Esophagus (tissue), 2 donors: ENCODE results near the gene SEC14L1. TPM values are rescaled to one million over a fixed set of nuclear protein-coding genes. Genes with fewer than 3 reads are reported as not detected.
"Not testable (repeated sequence)": the region's sequence is repeated elsewhere in the genome, so short reads cannot be mapped to it uniquely, and the experiment has no call there.

Experiments used
- H3K27ac ChIP-seq, 2 donors: one replicate each; pipeline ENCODE4 v1.5.1; 2013; ENCODE audit warnings: low read depth in 2 of 2, mild to moderate bottlenecking in 2 of 2, inconsistent platforms in 1 of 2, low read length in 1 of 2, moderate library complexity in 1 of 2
- H3K27me3 ChIP-seq, 2 donors: one replicate each; pipeline ENCODE4 v1.6.1; 2013; ENCODE audit warnings: low read length in 2 of 2, control low read depth in 1 of 2, mild to moderate bottlenecking in 1 of 2; ENCODE audit not compliant: insufficient read depth in 2 of 2, control insufficient read depth in 1 of 2
- H3K36me3 ChIP-seq, 2 donors: one replicate each; pipeline ENCODE4 v1.6.1; 2013; ENCODE audit warnings: low read length in 1 of 2; ENCODE audit not compliant: control insufficient read depth in 2 of 2, insufficient read depth in 2 of 2
- H3K4me1 ChIP-seq, 2 donors: one replicate each; pipeline ENCODE4 v1.6.1; 2013; ENCODE audit warnings: low read length in 1 of 2; ENCODE audit not compliant: control insufficient read depth in 2 of 2, insufficient read depth in 2 of 2
- H3K4me3 ChIP-seq, 2 donors: one replicate each; pipeline ENCODE4 v1.5.1; 2013; ENCODE audit warnings: low read length in 2 of 2, mild to moderate bottlenecking in 2 of 2, low read depth in 1 of 2, moderate library complexity in 1 of 2
- H3K9me3 ChIP-seq, 2 donors: one replicate each; pipeline ENCODE4 v1.6.1; 2013; ENCODE audit warnings: mild to moderate bottlenecking in 2 of 2, low read depth in 1 of 2, low read length in 1 of 2, moderate library complexity in 1 of 2; ENCODE audit not compliant: control insufficient read depth in 2 of 2, insufficient read depth in 1 of 2
- WGBS, 2 donors: extraction: QIAGEN DNeasy Blood & Tissue Kit; methylation state at CpG; one replicate each; pipeline ENCODE4 v1.1.7; 2013; 5-methylcytosine and 5-hydroxymethylcytosine counted together
- polyA plus RNA-seq, 2 donors: library from polyadenylated mRNA; stranded (reverse); fragments of 200-250 nt; gene quantifications; one replicate each; pipeline ENCODE4 v1.2.3, GENCODE V29; 2013
- donor health status: healthy with polysubstance abuse.
- donor health status: Bipolar disorder and iron deficiency.

Gene SEC14L1
- polyA plus RNA-seq, 2 donors = 15.5 to 49.5 TPM

GRCh38 chr17:77155125-77155524 is 14.4 kb downstream of the SEC14L1 start:
- H3K4me3 ChIP-seq = no peak overlapping the region
- H3K27me3 ChIP-seq = no peaks in the 10 kb centered on the region
- peaks cover 3% of the 10 kb centered on the region in 2 donors for H3K4me1 ChIP-seq
- 60 to 75% methylated on average over 3 of the region's 3 CpGs for WGBS, 2 donors
- no peaks in the 10 kb centered on the region for H3K9me3 ChIP-seq
- H3K27ac ChIP-seq = no peak overlapping the region
- peaks cover 0 to 9% of the 10 kb centered on the region in 2 donors for H3K36me3 ChIP-seq

GRCh38 chr17:77157766-77158165 is 17.0 kb downstream of the SEC14L1 start:
- H3K9me3 ChIP-seq, H3K27me3 ChIP-seq, H3K4me3 ChIP-seq, H3K36me3 ChIP-seq, H3K27ac ChIP-seq, H3K4me1 ChIP-seq: not testable (repeated sequence)
- WGBS, 2 donors = 79 to 80% methylated on average over 6 of the region's 6 CpGs

- H3K27me3 ChIP-seq = no peaks in the 10 kb centered on the region
- no peak overlapping the region for H3K27ac ChIP-seq
- WGBS, 2 donors = 32 to 43% methylated on average over 6 of the region's 6 CpGs
- H3K36me3 ChIP-seq = peaks cover 0 to 8% of the 10 kb centered on the region in 2 donors
- peaks cover 2 to 3% of the 10 kb centered on the region in 2 donors for H3K4me1 ChIP-seq
- no peaks in the 10 kb centered on the region for H3K9me3 ChIP-seq
- no peak overlapping the region for H3K4me3 ChIP-seq
These were observed 19.5 kb downstream of the SEC14L1 start for GRCh38 chr17:77160091-77160874.

GRCh38 chr17:77160875-77161530 is 20.2 kb downstream of the SEC14L1 start:
- WGBS, 2 donors = 75 to 76% methylated on average over 8 of the region's 8 CpGs
- Histone ChIP-seq H3K4me1 (peaks cover 0 to 2% of the 10 kb centered on the region in 2 donors), H3K4me3 (no peak overlapping the region), H3K9me3 (no peaks in the 10 kb centered on the region), H3K27ac (no peak overlapping the region), H3K36me3 (peaks cover 0 to 4% of the 10 kb centered on the region in 2 donors), H3K27me3 (no peaks in the 10 kb centered on the region)

GRCh38 chr17:77161953-77162352 is 21.2 kb downstream of the SEC14L1 start:
- Histone ChIP-seq H3K4me3 (no peak overlapping the region), H3K9me3 (no peaks in the 10 kb centered on the region), H3K36me3 (peaks cover 0 to 3% of the 10 kb centered on the region in 2 donors), H3K27me3 (no peaks in the 10 kb centered on the region), H3K27ac (no peak overlapping the region), H3K4me1 (peaks cover 0 to 2% of the 10 kb centered on the region in 2 donors)
- WGBS, 2 donors = 91 to 93% methylated on average over 17 of the region's 17 CpGs

GRCh38 chr17:77163001-77163400 is 22.2 kb downstream of the SEC14L1 start:
- Histone ChIP-seq H3K4me1 (peaks cover 0 to 2% of the 10 kb centered on the region in 2 donors), H3K4me3 (no peak overlapping the region), H3K36me3 (peaks cover 0 to 3% of the 10 kb centered on the region in 2 donors), H3K9me3 (peaks cover 3% of the 10 kb centered on the region in 2 donors), H3K27ac (peak overlapping the region in 1 of 2 donors; percentile 35), H3K27me3 (no peaks in the 10 kb centered on the region)
- WGBS, 2 donors = 40 to 64% methylated on average over 10 of the region's 10 CpGs

- Histone ChIP-seq H3K4me1 (peaks cover 0 to 2% of the 10 kb centered on the region in 2 donors), H3K4me3 (no peak overlapping the region), H3K9me3 (peaks cover 3% of the 10 kb centered on the region in 2 donors), H3K27me3 (no peaks in the 10 kb centered on the region), H3K27ac (no peak overlapping the region), H3K36me3 (peaks cover 0 to 3% of the 10 kb centered on the region in 2 donors)
- WGBS, 2 donors = 87 to 93% methylated on average over 17 of the region's 17 CpGs
These were observed 22.9 kb downstream of the SEC14L1 start for GRCh38 chr17:77163511-77164280.

GRCh38 chr17:77164483-77165091 is 23.8 kb downstream of the SEC14L1 start:
- H3K27me3 ChIP-seq = no peaks in the 10 kb centered on the region
- H3K4me3 ChIP-seq = no peak overlapping the region
- H3K36me3 ChIP-seq = peaks cover 0 to 3% of the 10 kb centered on the region in 2 donors
- H3K27ac ChIP-seq = no peak overlapping the region
- 65 to 67% methylated on average over 7 of the region's 7 CpGs for whole genome bisulfite sequencing, 2 donors
- H3K4me1 ChIP-seq = peaks cover 0 to 2% of the 10 kb centered on the region in 2 donors
- peaks cover 3 to 7% of the 10 kb centered on the region in 2 donors for H3K9me3 ChIP-seq

- H3K4me3 ChIP-seq = no peak overlapping the region
- no peak overlapping the region for H3K27ac ChIP-seq
These were observed 24.8 kb downstream of the SEC14L1 start for GRCh38 chr17:77165577-77165976.

More at GRCh38 chr17:77165577-77165976, 24.8 kb downstream of the SEC14L1 start:
- H3K36me3 ChIP-seq = peaks cover 0 to 3% of the 10 kb centered on the region in 2 donors
- no peaks in the 10 kb centered on the region for H3K27me3 ChIP-seq
- peaks cover 3 to 7% of the 10 kb centered on the region in 2 donors for H3K9me3 ChIP-seq
- WGBS, 2 donors = 41 to 44% methylated on average over 1 of the region's 1 CpG
- H3K4me1 ChIP-seq = peaks cover 0 to 2% of the 10 kb centered on the region in 2 donors
